Measurements from ENCODE around the gene TUBGCP6.

- TF ChIP-seq BHLHE40 (IDR thresholded peaks at IDR 0.05; ENCODE audit: borderline replicate concordance in 1 of 2, low read depth in 2 of 2, low read length in 1 of 2) (no peak), POLR2AphosphoS2 (IDR thresholded peaks at IDR 0.05; ENCODE audit: low read depth, low read length) (no peak), POLR2A (IDR thresholded peaks at IDR 0.05; ENCODE audit: low read depth, low read length) (peak; percentile 9; the same call in 1 of the 2 replicates), CTCF (IDR thresholded peaks at IDR 0.05 in 2 of 3, conservative IDR thresholded peaks at IDR 0.05 in 1 of 3; ENCODE audit: control insufficient read depth in 2 of 3, extremely low read depth in 1 of 3, insufficient read depth in 1 of 3, low read depth in 3 of 3, low read length in 3 of 3) (no peak), CHD1 (IDR thresholded peaks at IDR 0.05; ENCODE audit: low read depth, low read length) (no peak), HCFC1 (IDR thresholded peaks at IDR 0.05; ENCODE audit: low read length) (no peak), HDAC6 (IDR thresholded peaks at IDR 0.05; ENCODE audit: unreplicated experiment) (no peak)
Measured at GRCh38 chr22:50250249-50250554, 5.4 kb upstream of the TUBGCP6 start.
